ENCODE results near the gene PTPRS.

PTPRS gene

DNA sequence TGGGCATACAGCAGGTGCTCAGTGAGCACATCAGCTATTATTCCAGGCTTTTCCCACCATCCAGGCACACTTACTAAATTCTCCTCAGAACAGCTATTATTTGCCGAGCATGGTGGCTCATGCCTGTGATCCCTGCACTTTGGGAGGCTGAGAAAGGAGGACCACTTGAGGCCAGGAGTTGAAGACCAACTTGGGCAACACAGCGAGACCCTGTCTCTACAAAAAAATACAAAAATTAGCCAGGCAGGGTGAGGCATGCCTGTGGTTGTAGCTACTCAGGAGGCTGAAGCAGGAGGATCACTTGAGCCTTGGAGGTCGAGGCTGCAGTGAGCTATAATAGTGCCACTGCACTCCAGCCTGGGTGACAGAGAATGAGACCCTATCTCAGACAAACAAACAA, 35.4 kb downstream of the PTPRS start:
- no peak for DNase-seq

GRCh38 chr19:5304486-5304885, 36.1 kb downstream of the PTPRS start:
- DNase-seq = no peak

- DNase-seq = no peak
These were observed 37.4 kb downstream of the PTPRS start for GRCh38 chr19:5303208-5303607.

DNA sequence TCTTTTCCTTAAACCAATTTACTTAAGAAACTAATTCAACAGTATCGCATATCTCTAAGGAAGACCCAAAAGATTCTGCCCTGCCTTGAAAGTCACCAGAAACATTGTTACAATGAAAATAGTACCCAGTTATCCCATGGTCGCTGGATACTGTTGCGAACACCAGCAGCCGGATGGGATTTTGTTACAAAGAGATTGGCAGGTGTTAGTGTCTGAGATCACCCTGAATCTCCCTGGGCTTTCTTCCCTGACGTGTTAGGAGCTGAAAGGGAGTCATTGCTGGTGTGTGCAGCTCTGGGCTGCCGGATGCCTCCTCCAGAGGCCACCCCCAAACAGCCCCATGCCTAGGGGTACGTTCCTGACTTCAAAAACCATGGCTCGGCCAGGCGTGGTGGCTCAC, 38.2 kb downstream of the PTPRS start:
- DNase-seq = no peak

GRCh38 chr19:5299137-5299536, 41.5 kb downstream of the PTPRS start:
- no peak for DNase-seq

DNA sequence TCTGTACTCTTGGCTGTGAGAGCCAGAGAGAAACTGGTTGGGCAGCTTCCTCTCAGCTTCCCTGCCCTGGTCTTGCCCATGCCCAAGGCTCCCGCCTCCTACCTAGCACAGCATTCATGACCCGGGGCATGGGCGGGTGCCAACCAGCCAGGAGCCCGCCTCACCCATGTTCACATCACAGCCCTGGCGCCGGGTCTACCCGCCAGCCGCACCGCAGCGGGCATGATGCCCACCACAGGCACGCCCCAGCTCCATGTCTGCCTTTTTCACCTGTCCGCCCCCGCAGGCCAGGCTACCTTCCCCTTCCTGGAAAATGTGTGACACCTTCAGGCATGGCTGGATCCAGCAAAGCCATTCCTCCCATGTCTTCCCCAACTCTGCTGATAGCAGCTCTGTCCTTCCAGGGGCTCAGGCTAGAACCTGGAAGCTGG, 42.1 kb downstream of the PTPRS start:
- DNase-seq = no peak

DNA sequence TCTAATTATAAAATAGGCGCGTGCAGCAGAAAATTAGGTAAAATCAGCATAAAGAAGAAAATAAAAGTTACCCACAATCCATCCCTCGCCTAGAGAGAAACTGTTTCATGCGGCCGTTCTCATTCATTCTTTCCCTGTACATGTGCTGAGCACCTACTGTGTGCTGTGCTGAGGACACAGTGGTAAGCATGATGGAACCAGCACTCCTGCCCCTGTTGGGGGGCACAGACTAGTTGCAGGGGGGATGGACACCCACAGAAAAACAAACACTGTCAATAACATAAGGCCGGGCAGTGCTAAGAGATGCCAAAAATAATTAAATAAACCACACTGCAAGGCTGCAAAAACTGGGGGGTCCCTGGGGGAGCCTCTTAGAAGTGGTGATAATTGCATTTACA, 43.3 kb downstream of the PTPRS start:
- no peak for DNase-seq

- DNase-seq = no peak
These were observed 43.9 kb downstream of the PTPRS start for GRCh38 chr19:5296457-5297271.

DNA sequence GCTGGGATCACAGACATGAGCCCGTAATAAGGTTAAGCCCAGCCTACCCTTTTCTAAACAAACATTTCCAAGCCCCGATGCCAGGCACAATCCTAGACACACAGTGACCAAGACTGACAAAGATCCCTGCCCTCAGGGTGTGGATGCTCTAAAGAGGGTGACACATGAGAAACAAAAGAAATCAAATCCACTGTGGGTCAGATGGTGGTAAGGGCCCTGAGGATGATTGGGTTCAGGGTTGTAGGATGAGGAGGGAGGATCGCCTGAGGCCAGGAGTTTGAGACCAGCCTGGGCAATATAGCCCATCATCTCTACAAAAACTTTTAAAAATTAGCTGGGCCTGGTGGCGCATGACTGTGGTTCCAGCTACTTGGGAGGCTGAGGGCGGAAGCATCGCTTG, 44.6 kb downstream of the PTPRS start:
- DNase-seq = no peak

DNA sequence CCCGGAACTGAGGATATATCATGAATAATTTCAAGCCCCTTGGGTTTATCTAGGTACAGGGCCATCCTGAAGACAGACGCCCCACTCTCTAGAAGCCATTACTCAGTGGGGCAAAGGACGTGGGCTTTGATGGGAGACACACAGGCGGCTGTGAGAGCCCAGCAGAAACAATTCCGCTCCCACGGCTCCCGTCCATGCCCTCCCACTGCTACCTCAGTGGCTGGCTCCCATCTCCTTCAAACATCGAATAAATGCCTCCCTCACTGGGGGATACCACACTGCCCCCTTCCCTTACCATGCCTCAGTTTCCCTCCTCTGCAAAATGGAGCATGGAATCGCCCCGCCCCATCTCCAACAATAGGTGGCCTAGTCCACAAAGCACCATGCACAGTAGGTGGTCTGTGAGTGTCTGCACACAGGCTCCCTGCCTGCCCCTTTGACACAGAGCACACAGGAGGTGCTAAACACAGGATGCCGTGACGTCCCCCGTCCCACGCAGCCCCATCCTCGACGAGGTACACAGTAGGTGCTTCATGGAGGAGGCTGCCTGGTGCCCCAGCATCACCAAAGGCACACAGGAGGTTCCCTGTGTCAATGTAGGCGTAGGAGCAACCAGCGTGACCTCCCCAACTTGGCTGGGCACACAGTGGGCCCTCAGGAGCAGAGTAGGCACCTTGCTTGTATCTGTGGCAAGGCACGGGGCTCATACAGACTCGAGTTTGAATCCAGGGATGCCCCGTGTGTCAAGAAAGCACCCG, 46.0 kb downstream of the PTPRS start:
- no peak for DNase-seq

DNA sequence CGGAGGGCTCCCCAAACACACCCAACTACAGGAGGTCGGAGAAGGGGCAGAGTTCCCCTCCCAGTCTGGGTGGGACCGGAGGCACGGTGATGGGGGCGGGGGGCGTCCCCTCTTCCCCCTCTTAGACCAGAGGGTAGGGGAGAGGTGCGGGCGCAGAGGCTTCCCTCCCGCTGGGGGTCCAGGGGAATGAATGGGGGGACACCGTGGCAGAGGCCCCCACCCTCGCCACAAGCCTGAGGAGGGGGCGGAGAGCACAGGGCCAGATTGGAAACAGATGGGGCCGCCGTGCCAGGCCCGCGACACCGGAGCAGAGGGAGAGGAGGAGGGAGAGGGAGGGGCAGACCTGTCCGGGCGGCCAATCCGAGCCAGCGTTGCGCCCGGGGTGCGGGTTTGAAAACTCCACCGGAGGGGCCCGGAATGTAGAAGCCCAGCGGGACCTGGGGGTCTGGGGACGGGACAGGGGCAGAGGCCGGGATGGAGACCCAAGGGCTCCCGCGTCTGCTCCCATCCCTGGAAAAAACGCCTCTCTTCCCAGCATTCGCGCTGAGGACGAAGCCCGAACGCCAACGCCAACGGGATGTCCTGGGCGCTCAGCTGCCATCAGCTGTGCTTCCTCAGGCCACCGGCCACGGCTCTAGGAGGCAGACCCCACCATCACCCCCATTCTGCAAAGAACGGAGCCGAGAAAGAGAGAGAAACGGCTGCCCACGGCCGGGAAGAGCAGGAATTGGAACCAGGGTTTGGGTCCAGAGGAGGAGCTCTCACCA, 46.8 kb downstream of the PTPRS start:
- no peak for DNase-seq

DNA sequence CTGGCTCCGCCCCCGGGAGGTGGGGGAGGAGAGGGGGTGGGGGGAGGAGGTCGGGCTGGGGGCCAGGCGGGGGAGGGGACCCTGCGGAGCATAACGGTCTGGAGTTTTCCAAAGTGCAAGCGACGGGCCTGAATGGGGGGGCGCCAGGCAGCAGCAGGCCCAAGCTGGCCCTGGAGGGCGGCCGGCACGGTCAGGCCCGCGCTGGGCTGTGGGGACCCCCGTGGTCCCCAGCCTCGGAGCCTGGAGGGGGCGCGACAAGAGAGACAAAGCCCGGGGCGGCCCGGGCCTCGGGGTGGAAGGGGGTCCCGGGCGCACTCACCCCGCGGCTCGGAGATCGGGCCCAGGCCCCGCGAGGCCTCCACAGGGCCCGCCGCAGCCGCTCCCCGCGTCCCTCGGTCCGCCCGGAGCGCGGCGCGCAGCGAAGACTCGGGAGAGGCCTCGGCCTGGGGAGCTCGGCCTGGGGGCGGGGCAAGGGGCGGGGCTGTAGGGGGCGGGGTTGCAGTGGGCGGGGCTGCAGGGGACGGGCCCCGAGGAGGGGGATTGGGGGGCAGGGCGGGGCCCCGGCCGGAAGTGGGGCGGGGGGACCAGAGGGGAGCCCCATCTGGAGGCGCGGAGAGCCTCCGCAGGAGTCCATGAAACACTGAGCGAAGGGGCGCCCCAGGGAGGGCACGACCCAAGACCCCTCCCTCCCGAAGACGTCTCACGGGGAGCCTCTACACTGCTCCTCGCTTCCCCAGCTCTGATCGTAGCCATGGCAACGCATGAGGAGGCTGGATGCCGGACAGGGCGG, 47.6 kb downstream of the PTPRS start:
- DNase-seq = peak; percentile 65

DNA sequence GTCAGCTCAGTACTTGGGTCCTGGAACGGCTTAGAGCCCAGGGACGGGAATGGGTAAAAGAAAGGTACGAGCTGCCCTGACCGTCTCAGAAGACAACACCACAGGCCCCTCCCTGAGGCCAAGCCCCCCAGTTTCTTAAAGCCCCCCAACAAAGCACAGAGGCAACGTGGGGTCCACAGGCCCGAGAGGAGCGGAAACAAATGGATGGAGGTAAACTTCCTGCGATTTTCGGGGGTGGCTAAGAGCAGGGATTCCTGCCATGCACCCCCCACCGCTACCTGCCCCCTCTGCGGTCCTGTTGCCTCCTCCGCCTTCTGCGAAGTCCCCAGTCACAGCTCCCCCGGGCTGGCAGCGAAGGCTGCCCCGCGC, 48.2 kb downstream of the PTPRS start:
- peak; percentile 47 for DNase-seq

- DNase-seq = no peak
These were observed 48.9 kb downstream of the PTPRS start for GRCh38 chr19:5291588-5292193.
